GM21367 (cell line): ENCODE results near the gene PEAR1.

Source experiments
- ATAC-seq: cut with Tn5 transposase; IDR thresholded peaks from one replicate; pipeline ENCODE4 v1.9.1; 2021; ENCODE audit not compliant: unreplicated experiment

Gene PEAR1

DNA sequence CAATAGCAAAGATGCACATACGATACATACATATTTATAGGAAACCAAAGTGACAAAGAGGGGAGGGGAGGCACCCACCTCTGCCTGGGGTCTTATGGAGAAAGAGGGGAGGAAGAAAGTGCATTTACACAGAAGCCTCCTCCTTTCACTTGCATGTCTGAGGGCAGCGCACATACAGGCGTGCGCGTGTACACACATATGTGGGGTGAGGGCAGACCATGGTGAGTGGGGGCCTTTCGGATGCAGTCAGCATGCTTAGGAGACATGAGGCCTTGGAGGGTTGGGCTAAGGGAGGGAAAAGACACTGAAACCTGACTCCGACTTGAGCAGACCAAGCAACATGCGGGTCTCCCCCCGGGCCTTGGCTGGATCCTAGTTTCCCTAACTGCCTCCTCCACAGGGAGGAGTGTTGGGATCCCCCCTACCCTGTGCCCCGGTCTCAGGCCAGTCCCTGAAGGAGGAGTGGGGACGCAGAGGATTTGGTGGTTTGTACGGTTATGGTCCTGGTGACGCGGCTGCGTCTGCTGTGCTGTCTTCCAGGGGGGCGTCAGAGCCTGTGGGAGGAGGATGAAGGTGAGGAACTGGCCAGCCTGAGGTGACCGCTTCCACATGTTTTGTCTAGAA is 42.1 kb downstream of the PEAR1 start:
- ATAC-seq: no peak

DNA sequence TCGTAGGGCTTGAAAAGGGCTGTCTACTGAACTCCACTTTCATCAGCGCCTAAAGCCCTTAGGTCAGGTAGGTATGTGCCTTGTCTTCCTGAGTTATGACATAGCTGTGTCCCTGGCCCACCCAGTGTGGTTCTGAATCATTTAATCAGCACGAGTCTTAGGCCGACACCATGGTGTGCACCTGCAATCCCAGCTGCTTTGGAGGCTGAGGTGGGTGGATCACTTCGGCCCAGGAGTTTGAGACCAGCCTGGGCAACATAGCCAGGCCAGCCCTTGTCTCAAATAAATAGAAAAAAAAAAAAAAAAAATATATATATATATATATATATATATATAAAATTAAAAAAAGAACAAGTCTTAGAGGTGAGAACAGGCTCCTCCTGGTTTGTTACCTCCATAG is 42.7 kb downstream of the PEAR1 start:
- no peak for ATAC-seq

- no peak for ATAC-seq
These were observed 43.3 kb downstream of the PEAR1 start for GRCh38 chr1:156936721-156937220.

GRCh38 chr1:156937883-156938282 is 44.4 kb downstream of the PEAR1 start:
- ATAC-seq: no peak

GRCh38 chr1:156938813-156939212 is 45.3 kb downstream of the PEAR1 start:
- ATAC-seq: no peak

DNA sequence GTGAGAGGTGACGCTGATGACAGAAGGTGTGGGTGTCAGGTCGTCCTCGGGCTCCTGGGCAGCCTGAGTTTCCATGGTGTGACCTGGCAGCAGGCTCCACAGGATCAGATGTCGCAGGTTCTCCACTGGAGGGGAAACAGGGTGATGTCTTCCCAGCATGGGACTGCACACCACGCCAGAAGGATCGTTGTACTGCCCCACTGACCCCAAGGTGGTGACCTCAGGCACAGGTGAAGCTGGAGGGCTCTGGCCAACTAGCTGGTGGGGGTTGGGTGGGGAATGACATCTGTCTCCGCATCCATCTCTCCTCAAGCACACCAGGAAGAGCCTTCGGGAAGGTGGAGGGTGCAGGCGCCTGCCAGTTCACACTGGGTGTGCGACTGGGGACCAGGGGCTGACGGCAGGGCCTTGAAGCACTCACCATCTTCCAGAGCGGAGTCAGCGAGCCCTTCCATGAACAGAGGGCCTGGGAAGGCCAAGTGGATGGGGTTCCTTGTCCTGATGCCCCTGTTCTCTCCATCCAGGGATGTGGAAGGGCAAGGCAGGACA is 46.3 kb downstream of the PEAR1 start:
- no peak for ATAC-seq

- no peak for ATAC-seq
These were observed 48.2 kb downstream of the PEAR1 start for GRCh38 chr1:156941675-156942074.

- no peak for ATAC-seq
These were observed 48.7 kb downstream of the PEAR1 start for GRCh38 chr1:156942176-156942575.

DNA sequence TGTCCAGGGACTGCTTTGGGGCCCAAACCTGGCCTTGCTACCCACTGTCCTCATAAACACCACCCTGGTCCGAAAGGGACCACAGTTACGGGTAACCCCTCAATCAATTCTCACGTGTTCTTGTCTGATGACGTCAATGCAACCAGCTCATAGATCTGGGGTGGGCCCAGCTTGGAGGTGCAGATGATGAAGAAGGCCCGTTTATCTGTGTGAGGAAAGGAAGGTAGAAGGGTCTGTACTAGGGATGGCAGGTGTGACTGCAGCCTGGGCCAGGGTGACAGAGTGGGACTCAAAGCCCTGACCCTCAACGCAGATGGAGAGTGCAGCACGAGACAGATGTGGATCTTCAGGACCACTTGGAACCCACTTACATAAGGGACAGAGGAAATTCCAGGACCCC is 49.1 kb downstream of the PEAR1 start:
- no peak for ATAC-seq

- ATAC-seq: no peak
These were observed 50.2 kb downstream of the PEAR1 start for GRCh38 chr1:156943756-156944155.

DNA sequence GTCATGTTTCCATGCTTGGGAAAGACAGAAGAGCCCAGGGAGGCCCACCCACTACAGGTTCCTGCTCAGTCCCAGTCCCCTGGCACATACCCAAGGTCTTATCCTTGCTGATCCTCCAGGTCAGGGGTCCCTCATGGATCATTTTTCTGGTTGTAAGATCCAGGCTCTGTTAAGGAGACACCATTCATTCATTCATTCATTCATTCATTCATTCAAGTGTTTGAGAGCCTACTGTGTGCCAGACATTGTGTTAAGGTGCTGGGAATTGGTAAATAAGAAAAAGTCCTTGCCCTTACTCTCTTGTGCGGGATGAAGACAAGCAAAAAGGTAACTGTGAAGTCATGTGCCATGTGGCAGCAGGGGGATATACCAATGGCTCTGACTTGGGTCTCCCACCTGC is 50.8 kb downstream of the PEAR1 start:
- no peak for ATAC-seq

DNA sequence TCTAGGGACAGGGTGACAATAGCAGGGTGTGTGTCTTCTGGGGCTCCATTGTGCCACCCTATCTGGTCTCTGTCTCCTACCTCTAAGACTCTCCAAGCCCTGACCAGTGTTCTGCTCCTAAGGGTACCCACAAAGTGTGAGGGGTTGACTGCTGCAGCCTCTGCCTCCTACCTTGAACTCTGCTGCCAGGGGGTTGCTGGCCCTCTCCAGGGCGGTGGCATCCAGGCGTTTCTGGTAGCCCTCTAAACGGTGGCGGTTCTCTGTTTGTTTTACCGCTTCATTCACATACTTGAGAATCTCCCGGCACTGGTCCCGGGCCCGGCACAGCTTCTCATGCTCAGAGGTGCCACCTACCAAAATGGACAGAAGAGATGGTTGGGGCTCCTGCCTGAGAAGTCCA is 51.3 kb downstream of the PEAR1 start:
- no peak for ATAC-seq

DNA sequence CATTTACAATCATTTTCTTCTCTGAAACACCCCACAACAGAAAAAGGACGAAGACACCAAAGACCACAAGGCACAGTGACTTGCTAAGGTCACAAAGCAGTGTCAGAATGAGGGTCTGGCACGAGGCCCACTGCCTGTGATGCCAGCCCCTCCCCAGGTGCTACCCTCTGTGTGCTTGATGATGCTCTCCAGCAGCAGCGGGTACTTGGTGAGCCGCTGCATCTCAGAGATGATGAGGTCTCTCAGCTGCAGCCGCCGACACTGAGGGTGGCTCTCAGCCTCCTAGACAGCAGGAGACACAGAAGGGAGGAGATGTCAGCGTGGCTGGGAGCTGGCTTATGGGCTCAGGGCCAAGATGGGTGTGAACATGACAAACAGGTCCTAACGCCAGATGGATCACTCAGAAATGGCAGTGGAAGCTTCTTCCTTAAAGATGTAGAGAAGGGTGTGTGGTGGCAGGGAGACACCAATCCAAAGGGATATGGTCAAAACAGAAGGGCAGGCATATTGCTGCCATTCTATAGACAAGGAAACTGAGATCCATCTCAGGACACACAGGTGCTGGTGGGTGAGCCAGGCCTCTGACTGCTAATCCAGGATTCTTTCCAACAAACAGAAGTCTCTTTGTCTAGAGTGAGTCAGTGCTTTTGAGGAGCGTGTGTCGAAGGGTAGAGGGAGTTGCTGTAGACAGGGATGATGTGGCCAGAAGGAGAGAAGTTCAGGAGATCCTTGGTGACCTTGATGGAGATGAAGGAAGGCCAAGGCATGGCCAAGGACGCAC is 52.6 kb downstream of the PEAR1 start:
- no peak for ATAC-seq

DNA sequence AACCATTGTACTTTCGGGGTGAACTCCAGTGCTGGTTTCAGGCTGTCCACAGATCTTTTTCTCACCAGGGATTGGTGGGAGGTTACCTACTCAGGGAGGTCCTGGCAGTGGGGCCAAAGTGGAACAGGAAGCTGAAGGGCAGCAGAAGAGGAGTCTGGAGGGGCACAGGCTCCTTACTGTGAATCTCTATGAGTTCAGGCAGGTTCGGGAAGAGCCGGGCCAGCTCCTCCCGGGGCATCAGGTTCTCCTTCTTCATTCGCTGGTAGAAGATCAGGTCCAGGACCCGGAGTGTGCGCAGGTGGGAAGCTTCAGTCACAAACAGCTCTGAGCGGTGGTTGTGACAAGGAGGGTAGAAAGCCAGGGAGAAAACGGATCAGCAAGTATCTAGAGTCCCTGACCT is 53.6 kb downstream of the PEAR1 start:
- ATAC-seq: no peak

DNA sequence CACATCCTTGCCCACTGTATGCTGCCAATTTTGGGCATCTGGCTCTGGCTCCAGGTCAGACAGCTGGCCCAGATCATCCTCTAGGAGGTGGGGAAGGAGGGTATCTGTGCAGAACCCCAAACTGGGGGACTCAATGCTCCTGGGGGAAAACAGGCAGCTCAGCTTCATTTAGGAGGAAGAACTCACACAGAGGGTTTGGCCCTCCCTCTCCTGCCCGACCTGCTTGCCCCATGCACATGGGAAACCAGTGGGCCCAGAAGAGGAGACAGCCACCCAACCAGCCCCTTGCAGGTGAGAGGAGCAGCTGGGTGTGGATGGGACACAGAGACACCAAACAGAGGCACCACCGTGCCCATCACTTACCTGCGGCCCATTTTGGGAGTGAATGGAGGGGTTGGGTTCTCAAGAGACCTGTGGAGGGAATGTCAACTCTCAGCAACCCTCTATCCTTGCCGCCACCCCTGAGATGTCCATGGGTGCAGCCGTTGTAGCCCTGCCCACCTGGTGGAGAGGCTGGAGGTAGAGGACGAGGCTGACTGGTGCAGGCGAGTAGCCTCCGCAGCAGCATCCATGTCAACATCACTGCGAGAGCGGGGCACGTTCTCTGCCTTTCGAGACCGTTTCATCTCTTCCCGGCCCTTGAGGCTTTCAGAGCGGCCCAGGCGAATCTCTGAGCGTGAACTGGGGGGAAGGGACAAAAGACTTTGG is 54.5 kb downstream of the PEAR1 start:
- no peak for ATAC-seq

GRCh38 chr1:156948708-156949107 is 55.2 kb downstream of the PEAR1 start:
- no peak for ATAC-seq

GRCh38 chr1:156949127-156949526 is 55.6 kb downstream of the PEAR1 start:
- ATAC-seq: no peak

- no peak for ATAC-seq
These were observed 57.9 kb downstream of the PEAR1 start for GRCh38 chr1:156951371-156951770.

- no peak for ATAC-seq
These were observed 60.1 kb downstream of the PEAR1 start for GRCh38 chr1:156953571-156953970.

DNA sequence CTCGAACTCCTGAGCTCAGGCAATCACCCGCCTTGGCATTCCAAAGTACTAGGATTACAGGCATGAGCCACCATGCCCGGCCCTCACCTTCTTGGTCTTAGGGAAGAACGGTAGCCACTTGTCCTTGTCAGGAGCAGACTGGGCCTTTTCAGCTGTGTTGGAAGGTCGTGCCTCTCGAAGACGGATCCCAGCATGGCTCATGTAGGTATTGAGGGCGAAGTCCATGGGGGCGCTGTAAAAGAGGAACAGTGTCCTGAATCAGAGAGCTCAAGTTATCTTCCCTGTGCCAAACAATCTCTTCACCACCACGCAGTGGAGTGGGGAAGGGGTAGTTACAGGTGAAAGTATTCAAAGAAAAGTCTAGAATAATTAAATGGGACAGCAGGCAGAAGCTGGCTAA is 62.8 kb downstream of the PEAR1 start:
- no peak for ATAC-seq

DNA sequence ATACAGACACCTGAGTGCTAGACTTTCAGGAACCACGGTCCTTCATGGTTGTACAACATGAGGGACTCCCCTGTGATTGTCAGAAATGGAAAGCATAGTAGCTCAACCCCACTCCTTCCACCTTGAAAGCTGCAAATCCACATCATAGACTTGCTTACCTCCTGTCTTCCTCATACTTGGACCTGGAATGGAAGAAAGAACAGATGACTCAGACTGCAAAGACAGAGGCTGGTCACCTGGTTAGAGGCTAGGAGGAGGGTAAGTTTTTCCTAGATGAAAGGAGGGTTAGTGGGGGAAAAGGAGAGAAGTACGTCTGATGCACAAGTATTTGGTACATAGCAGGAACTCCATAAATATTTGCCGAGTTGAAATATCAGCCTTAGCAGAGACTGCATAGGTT is 64.1 kb downstream of the PEAR1 start:
- ATAC-seq: no peak

DNA sequence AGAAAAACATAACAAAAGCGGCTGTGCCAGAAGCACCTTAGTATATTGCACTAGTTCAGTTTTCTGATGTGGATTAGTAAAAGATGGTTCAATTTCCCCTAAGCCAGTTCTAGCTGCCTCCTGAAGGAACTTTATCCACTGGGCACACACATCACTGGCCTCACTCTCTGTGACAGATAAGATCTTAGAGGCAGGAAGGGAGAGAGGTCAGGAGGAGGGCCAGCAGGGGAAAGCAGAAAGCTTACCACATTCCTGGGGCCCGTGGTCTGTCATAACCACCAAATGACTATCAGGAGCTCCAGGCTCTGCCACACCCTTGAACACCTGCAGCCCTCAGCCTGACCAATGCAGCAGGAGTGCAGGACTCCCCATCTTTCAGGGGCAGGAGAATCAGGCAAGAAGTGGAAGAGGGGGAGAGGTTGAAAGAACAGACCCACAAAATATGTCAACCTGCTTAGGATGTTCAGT is 64.8 kb downstream of the PEAR1 start:
- no peak for ATAC-seq
